DLD1 (cell line): ENCODE results near the gene CDKL4.
"Not testable (repeated sequence)": the region's sequence is repeated elsewhere in the genome, so short reads cannot be mapped to it uniquely, and the experiment has no call there.

Experiments used
- in situ Hi-C: cut with HindIII; loops from 2 replicates; pipeline ENCODE4 v1.10.0; 2017; ENCODE audit warnings: low sequenced_read_pairs

The CDKL4 gene

GRCh38 chr2:39144416-39144815 lies 99.4 kb downstream of the CDKL4 start:
- in situ Hi-C loops: no loop called here

- in situ Hi-C loops: no loop called here
Measured at GRCh38 chr2:39142904-39143605, 100.7 kb downstream of the CDKL4 start.

GRCh38 chr2:39141334-39142271 lies 102.2 kb downstream of the CDKL4 start:
- in situ Hi-C loops: no loop called here

GRCh38 chr2:39140948-39141333 lies 102.8 kb downstream of the CDKL4 start:
- in situ Hi-C loops: not testable (repeated sequence)

- in situ Hi-C loops: no loop called here
Measured at GRCh38 chr2:39140322-39140847, 103.4 kb downstream of the CDKL4 start.

GRCh38 chr2:39139511-39140237 lies 104.1 kb downstream of the CDKL4 start:
- in situ Hi-C loops: no loop called here

- in situ Hi-C loops: no loop called here
Measured at GRCh38 chr2:39138837-39139211, 104.9 kb downstream of the CDKL4 start.

GRCh38 chr2:39138187-39138836 lies 105.5 kb downstream of the CDKL4 start:
- in situ Hi-C loops: not testable (repeated sequence)

GRCh38 chr2:39136799-39137198 lies 107.0 kb downstream of the CDKL4 start:
- in situ Hi-C loops: no loop called here

GRCh38 chr2:39135690-39136259 lies 108.0 kb downstream of the CDKL4 start:
- in situ Hi-C loops: no loop called here

GRCh38 chr2:39133215-39133851 lies 110.4 kb downstream of the CDKL4 start:
- in situ Hi-C loops: no loop called here

- in situ Hi-C loops: no loop called here
Measured at GRCh38 chr2:39128919-39129391, 114.8 kb downstream of the CDKL4 start.

- in situ Hi-C loops: no loop called here
Measured at GRCh38 chr2:39127973-39128372, 115.8 kb downstream of the CDKL4 start.
